ENCODE data around the gene GAK.

The GAK gene

DNA sequence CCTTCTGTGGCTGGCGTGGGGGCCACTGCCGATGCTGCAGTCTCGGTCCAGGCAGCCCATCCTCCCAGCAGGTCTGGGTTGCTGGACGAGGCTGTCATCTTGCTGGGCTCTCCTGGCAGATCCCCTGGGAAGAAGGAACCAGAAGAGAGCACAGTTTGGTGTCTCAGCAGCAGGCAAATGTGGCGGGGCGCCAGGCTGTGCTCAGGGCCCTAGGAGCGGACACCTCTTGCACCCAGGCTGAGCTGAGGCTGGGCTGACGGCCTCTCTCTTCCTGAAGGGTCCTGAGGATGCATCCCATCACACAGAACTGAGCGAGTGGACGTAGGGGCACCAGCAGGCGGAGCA, 67.0 kb downstream of the GAK start:
- no peaks in the 10 kb centered on the region for H3K4me1 Mint-ChIP-seq
- H3K27me3 Mint-ChIP-seq: no peaks in the 10 kb centered on the region
- no peak overlapping the region for H3K4me3 Mint-ChIP-seq
- DNase-seq: no peak
- H3K36me3 Mint-ChIP-seq (ENCODE audit: low read depth): peaks cover 36% of the 10 kb centered on the region
- H3K27ac Mint-ChIP-seq: no peak overlapping the region
- no peak for ATAC-seq
- H3K9me3 Mint-ChIP-seq: no peaks in the 10 kb centered on the region

- H3K27ac Mint-ChIP-seq: no peak overlapping the region
- ATAC-seq: no peak
- peaks cover 33% of the 10 kb centered on the region for H3K36me3 Mint-ChIP-seq (ENCODE audit: low read depth)
- H3K4me1 Mint-ChIP-seq: no peaks in the 10 kb centered on the region
- H3K9me3 Mint-ChIP-seq: no peaks in the 10 kb centered on the region
- H3K27me3 Mint-ChIP-seq: no peaks in the 10 kb centered on the region
- no peak for DNase-seq
- H3K4me3 Mint-ChIP-seq: no peak overlapping the region
These were observed 67.5 kb downstream of the GAK start for GRCh38 chr4:864456-865120.

DNA sequence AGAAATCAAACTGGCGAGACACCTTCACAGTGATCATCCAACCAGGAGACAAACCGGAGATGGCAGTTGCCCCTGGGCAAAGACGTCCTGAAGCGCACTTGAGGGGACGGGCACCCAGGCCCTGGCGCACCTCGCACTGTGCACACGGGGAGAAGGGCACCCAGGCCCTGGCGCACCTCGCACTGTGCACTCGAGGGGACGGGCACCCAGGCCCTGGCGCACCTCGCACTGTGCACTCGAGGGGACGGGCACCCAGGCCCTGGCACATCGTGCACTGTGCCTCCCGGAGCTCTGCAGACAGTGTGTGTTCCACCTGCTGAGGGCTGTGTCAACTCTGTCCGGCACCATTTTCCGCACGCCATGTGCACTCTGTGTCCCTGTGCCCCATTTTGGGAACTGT, 71.6 kb downstream of the GAK start:
- Mint-ChIP-seq H3K27ac (no peak overlapping the region), H3K36me3 (ENCODE audit: low read depth) (peaks cover 50% of the 10 kb centered on the region), H3K27me3 (no peaks in the 10 kb centered on the region), H3K9me3 (peaks cover 6% of the 10 kb centered on the region), H3K4me3 (no peak overlapping the region), H3K4me1 (peaks cover 8% of the 10 kb centered on the region)
- DNase-seq (no peak), ATAC-seq (no peak)

DNA sequence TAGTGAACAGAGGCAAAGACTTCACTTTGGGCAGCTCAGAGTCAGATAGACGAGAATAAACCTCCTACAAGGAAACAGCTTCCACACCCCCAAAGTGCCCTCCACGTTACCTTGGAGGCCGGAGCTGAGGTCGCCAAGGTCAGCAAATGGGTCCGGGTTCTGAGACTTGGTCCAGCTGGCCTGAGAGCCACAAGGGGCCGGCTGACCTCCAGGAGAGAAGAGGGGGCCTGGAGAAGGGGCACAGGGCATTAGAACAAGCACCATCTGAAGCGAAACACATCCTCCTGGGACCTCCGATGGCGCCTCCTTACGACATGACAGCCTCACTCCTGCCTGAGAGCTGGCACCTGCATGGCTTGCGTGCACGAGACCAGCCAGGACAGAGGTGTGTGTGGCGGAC, 72.6 kb downstream of the GAK start:
- Mint-ChIP-seq H3K36me3 (ENCODE audit: low read depth) (peaks cover 57% of the 10 kb centered on the region), H3K9me3 (peaks cover 6% of the 10 kb centered on the region), H3K27me3 (no peaks in the 10 kb centered on the region), H3K4me1 (peaks cover 8% of the 10 kb centered on the region), H3K27ac (no peak overlapping the region), H3K4me3 (no peak overlapping the region)
- DNase-seq (no peak), ATAC-seq (no peak)

GRCh38 chr4:858831-859451, 73.2 kb downstream of the GAK start:
- no peak for ATAC-seq
- H3K4me1 Mint-ChIP-seq: peaks cover 8% of the 10 kb centered on the region
- no peak overlapping the region for H3K27ac Mint-ChIP-seq
- no peaks in the 10 kb centered on the region for H3K27me3 Mint-ChIP-seq
- H3K9me3 Mint-ChIP-seq: peaks cover 6% of the 10 kb centered on the region
- no peak overlapping the region for H3K4me3 Mint-ChIP-seq
- no peak for DNase-seq
- peaks cover 59% of the 10 kb centered on the region for H3K36me3 Mint-ChIP-seq (ENCODE audit: low read depth)

GRCh38 chr4:858041-858481, 74.1 kb downstream of the GAK start:
- Mint-ChIP-seq H3K4me3 (no peak overlapping the region), H3K36me3 (ENCODE audit: low read depth) (peaks cover 57% of the 10 kb centered on the region), H3K9me3 (peaks cover 6% of the 10 kb centered on the region), H3K27ac (no peak overlapping the region), H3K27me3 (no peaks in the 10 kb centered on the region), H3K4me1 (peaks cover 8% of the 10 kb centered on the region)
- ATAC-seq (no peak), DNase-seq (no peak)

DNA sequence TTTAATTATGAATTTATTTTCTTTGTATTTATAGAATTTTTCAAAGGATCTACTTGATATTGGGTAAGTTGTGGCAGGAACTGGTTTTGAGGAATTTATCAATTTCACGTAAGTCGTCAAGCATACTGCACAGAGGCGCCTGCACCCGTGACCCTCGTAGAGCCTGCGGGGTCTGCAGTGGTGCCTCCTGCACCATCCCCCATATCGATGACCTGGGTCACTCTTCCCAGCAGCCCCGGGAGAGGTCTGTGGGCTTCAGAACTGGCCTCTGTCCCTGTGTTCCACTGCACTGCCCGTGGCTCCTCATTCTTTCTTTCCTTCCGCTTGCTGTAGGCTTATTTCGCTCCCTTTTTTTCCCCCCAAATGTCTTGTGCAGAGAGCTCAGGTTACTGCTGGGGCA, 74.7 kb downstream of the GAK start:
- DNase-seq (no peak), ATAC-seq (no peak)
- Mint-ChIP-seq H3K4me1 (peaks cover 8% of the 10 kb centered on the region), H3K4me3 (no peak overlapping the region), H3K9me3 (peaks cover 6% of the 10 kb centered on the region), H3K27me3 (no peaks in the 10 kb centered on the region), H3K36me3 (ENCODE audit: low read depth) (peaks cover 53% of the 10 kb centered on the region), H3K27ac (no peak overlapping the region)

DNA sequence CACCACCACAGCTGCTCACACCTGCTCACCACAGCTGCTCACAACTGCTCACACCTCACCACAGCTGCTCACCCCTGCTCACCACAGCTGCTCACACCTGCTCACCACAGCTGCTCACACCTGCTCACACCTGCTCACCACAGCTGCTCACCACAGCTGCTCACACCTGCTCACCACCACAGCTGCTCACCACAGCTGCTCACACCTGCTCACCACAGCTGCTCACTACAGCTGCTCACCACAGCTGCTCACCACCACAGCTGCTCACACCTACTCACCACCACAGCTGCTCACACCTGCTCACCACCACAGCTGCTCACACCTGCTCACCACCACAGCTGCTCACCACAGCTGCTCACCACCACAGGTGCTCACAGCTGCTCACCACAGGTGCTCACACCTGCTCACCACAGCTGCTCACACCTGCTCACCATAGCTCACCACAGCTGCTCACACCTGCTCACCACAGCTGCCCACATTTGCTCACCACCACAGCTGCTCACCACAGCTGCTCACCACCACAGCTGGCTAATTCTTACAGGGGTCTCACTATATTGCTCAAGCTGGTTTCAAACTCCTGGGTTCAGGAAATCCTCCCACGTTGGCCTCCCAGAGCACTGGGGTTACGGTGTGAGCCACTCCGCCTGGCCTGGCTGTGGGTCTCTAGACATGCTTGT, 75.8 kb downstream of the GAK start:
- Mint-ChIP-seq H3K27ac (peak overlapping the region; percentile 78), H3K4me1 (peaks cover 8% of the 10 kb centered on the region), H3K9me3 (peaks cover 6% of the 10 kb centered on the region), H3K27me3 (no peaks in the 10 kb centered on the region), H3K4me3 (no peak overlapping the region), H3K36me3 (ENCODE audit: low read depth) (peaks cover 48% of the 10 kb centered on the region)
- DNase-seq (no peak), ATAC-seq (peak; percentile 18)

DNA sequence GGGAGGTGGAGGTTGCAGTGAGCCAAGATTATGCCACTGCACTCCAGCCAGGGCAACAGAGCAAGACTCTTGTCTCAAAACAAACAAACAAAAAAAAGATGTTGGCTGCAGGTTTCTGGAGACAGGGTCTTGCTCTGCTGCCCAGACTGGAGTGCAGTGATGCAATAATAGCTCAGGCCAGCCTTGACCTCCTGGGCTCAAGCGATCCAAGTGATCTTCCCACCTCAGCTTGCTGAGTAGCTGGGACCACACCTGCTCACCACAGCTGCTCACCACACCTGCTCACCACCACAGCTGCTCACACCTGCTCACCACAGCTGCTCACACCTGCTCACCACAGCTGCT, 76.3 kb downstream of the GAK start:
- Mint-ChIP-seq H3K27me3 (no peaks in the 10 kb centered on the region), H3K4me1 (peaks cover 8% of the 10 kb centered on the region), H3K27ac (peak overlapping the region; percentile 78), H3K4me3 (no peak overlapping the region), H3K36me3 (ENCODE audit: low read depth) (peaks cover 45% of the 10 kb centered on the region), H3K9me3 (peaks cover 6% of the 10 kb centered on the region)
- ATAC-seq (no peak), DNase-seq (no peak)

GRCh38 chr4:854356-854755, 77.8 kb downstream of the GAK start:
- no peak overlapping the region for H3K4me3 Mint-ChIP-seq
- peaks cover 39% of the 10 kb centered on the region for H3K36me3 Mint-ChIP-seq (ENCODE audit: low read depth)
- peaks cover 6% of the 10 kb centered on the region for H3K9me3 Mint-ChIP-seq
- peaks cover 8% of the 10 kb centered on the region for H3K4me1 Mint-ChIP-seq
- H3K27me3 Mint-ChIP-seq: no peaks in the 10 kb centered on the region
- no peak overlapping the region for H3K27ac Mint-ChIP-seq
- DNase-seq: no peak
- no peak for ATAC-seq

GRCh38 chr4:853416-853781, 78.7 kb downstream of the GAK start:
- no peak overlapping the region for H3K4me3 Mint-ChIP-seq
- H3K9me3 Mint-ChIP-seq: peaks cover 6% of the 10 kb centered on the region
- DNase-seq (no peak), ATAC-seq (no peak)
- H3K27ac Mint-ChIP-seq: no peak overlapping the region
- no peaks in the 10 kb centered on the region for H3K27me3 Mint-ChIP-seq
- H3K36me3 Mint-ChIP-seq (ENCODE audit: low read depth): peaks cover 39% of the 10 kb centered on the region
- peaks cover 8% of the 10 kb centered on the region for H3K4me1 Mint-ChIP-seq

GRCh38 chr4:851701-852430, 80.2 kb downstream of the GAK start:
- no peak overlapping the region for H3K27ac Mint-ChIP-seq
- peaks cover 6% of the 10 kb centered on the region for H3K9me3 Mint-ChIP-seq
- H3K36me3 Mint-ChIP-seq (ENCODE audit: low read depth): peaks cover 26% of the 10 kb centered on the region

GRCh38 chr4:850323-850945, 81.7 kb downstream of the GAK start:
- Mint-ChIP-seq H3K4me3 (no peak overlapping the region), H3K36me3 (ENCODE audit: low read depth) (peaks cover 16% of the 10 kb centered on the region), H3K27ac (no peak overlapping the region), H3K27me3 (no peaks in the 10 kb centered on the region), H3K9me3 (no peaks in the 10 kb centered on the region), H3K4me1 (no peaks in the 10 kb centered on the region)
- DNase-seq (no peak), ATAC-seq (no peak)

More at GRCh38 chr4:851701-852430, 80.2 kb downstream of the GAK start:
- H3K4me3 Mint-ChIP-seq: no peak overlapping the region
- H3K4me1 Mint-ChIP-seq: peaks cover 7% of the 10 kb centered on the region
- ATAC-seq: no peak
- DNase-seq: no peak
- no peaks in the 10 kb centered on the region for H3K27me3 Mint-ChIP-seq

DNA sequence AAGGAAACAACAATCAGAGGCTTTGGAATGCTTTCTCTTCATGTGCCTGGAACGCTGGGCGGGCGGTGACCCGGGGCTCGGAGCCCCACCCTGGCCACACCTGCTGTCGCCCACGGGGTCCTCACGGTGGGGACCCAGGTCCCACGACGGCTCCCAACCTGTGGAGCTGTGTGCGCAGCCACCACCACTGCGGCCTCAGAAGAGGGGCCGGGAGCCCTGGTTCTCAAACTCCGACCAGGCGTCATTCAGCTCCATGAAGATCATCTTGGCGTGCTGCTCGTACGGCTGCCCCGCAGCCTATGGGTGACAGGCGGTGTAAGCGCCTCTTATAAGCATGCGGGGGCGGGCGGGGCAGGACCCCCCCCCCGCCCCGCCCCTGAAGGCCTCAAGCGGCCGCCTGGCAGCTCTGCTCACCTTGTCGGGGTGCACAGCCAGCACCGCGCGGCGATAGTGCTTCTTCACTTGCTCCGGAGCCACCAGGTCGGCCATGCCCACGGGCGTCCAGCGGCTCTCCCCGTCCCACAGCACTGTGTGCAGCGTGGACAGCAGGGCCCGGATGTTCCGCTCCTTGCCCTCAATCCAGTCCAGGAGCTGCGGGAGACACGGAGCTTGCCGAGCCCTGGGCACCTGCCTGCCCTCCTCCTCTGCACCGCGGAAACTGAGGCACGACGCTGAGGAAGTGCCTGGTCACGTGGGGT, 82.5 kb downstream of the GAK start:
- Mint-ChIP-seq H3K9me3 (no peaks in the 10 kb centered on the region), H3K27ac (no peak overlapping the region), H3K4me1 (no peaks in the 10 kb centered on the region), H3K27me3 (no peaks in the 10 kb centered on the region), H3K36me3 (ENCODE audit: low read depth) (peaks cover 10% of the 10 kb centered on the region), H3K4me3 (no peak overlapping the region)
- DNase-seq: no peak
- ATAC-seq: no peak
